Measurements from ENCODE around the gene EFNA4. TPM values are rescaled to one million over a fixed set of nuclear protein-coding genes. Genes with fewer than 3 reads are reported as not detected.
A peak's percentile ranks its signal among the peaks of the same experiment; 100 is the strongest.

Gene EFNA4
- total RNA-seq, 2 donors from 2014 or later = 4.6 to 7.0 TPM

- ATAC-seq (replicated peaks) = no peak
- Mint-ChIP-seq H3K4me3 (peak overlapping the region; percentile 56), H3K4me1 (peaks cover 11% of the 10 kb centered on the region), H3K36me3 (ENCODE audit: low read depth) (peaks cover 13% of the 10 kb centered on the region), H3K9me3 (no peaks in the 10 kb centered on the region), H3K27me3 (no peaks in the 10 kb centered on the region), H3K27ac (no peak overlapping the region)
Measured at GRCh38 chr1:155070158-155070621, 6.7 kb downstream of the EFNA4 start.

- Mint-ChIP-seq H3K4me1 (peaks cover 11% of the 10 kb centered on the region), H3K9me3 (no peaks in the 10 kb centered on the region), H3K4me3 (peak overlapping the region; percentile 56), H3K36me3 (ENCODE audit: low read depth) (peaks cover 13% of the 10 kb centered on the region), H3K27ac (peak overlapping the region; percentile 23), H3K27me3 (no peaks in the 10 kb centered on the region)
- peak; percentile 86 for ATAC-seq (replicated peaks)
Measured at GRCh38 chr1:155070721-155071569, 7.4 kb downstream of the EFNA4 start.

GRCh38 chr1:155071701-155072100 is 8.2 kb downstream of the EFNA4 start:
- Mint-ChIP-seq H3K9me3 (no peaks in the 10 kb centered on the region), H3K27ac (peak overlapping the region; percentile 23), H3K27me3 (no peaks in the 10 kb centered on the region), H3K4me3 (peak overlapping the region; percentile 56), H3K36me3 (ENCODE audit: low read depth) (peaks cover 11% of the 10 kb centered on the region), H3K4me1 (peaks cover 8% of the 10 kb centered on the region)
- ATAC-seq (replicated peaks) = no peak

GRCh38 chr1:155072531-155073289 is 9.2 kb downstream of the EFNA4 start:
- H3K4me1 Mint-ChIP-seq = peaks cover 8% of the 10 kb centered on the region
- peaks cover 7% of the 10 kb centered on the region for H3K36me3 Mint-ChIP-seq (ENCODE audit: low read depth)
- ATAC-seq (replicated peaks) = no peak
- peak overlapping the region; percentile 56 for H3K4me3 Mint-ChIP-seq
- no peaks in the 10 kb centered on the region for H3K27me3 Mint-ChIP-seq
- H3K9me3 Mint-ChIP-seq = no peaks in the 10 kb centered on the region
- no peak overlapping the region for H3K27ac Mint-ChIP-seq

- Mint-ChIP-seq H3K27me3 (no peaks in the 10 kb centered on the region), H3K4me3 (no peak overlapping the region), H3K4me1 (peaks cover 8% of the 10 kb centered on the region), H3K27ac (no peak overlapping the region), H3K36me3 (ENCODE audit: low read depth) (peaks cover 2% of the 10 kb centered on the region), H3K9me3 (no peaks in the 10 kb centered on the region)
- ATAC-seq (replicated peaks) = peak; percentile 34
Measured at GRCh38 chr1:155073377-155074242, 10.1 kb downstream of the EFNA4 start.

GRCh38 chr1:155075535-155075934 is 12.0 kb downstream of the EFNA4 start:
- Mint-ChIP-seq H3K4me1 (peaks cover 12% of the 10 kb centered on the region), H3K27me3 (peaks cover 7% of the 10 kb centered on the region), H3K27ac (no peak overlapping the region), H3K9me3 (no peaks in the 10 kb centered on the region), H3K36me3 (ENCODE audit: low read depth) (no peaks in the 10 kb centered on the region), H3K4me3 (no peak overlapping the region)
- no peak for ATAC-seq (replicated peaks)

GRCh38 chr1:155076371-155076770 is 12.8 kb downstream of the EFNA4 start:
- Mint-ChIP-seq H3K4me3 (no peak overlapping the region), H3K9me3 (no peaks in the 10 kb centered on the region), H3K27me3 (peaks cover 9% of the 10 kb centered on the region), H3K4me1 (peaks cover 13% of the 10 kb centered on the region), H3K36me3 (ENCODE audit: low read depth) (peaks cover 2% of the 10 kb centered on the region), H3K27ac (no peak overlapping the region)
- no peak for ATAC-seq (replicated peaks)

- ATAC-seq (replicated peaks) = no peak
- no peak overlapping the region for H3K27ac Mint-ChIP-seq
- H3K9me3 Mint-ChIP-seq = no peaks in the 10 kb centered on the region
- H3K4me1 Mint-ChIP-seq = peaks cover 17% of the 10 kb centered on the region
- peaks cover 15% of the 10 kb centered on the region for H3K27me3 Mint-ChIP-seq
- H3K4me3 Mint-ChIP-seq = no peak overlapping the region
- peaks cover 6% of the 10 kb centered on the region for H3K36me3 Mint-ChIP-seq (ENCODE audit: low read depth)
Measured at GRCh38 chr1:155077346-155077745, 13.8 kb downstream of the EFNA4 start.

GRCh38 chr1:155077758-155078445 is 14.4 kb downstream of the EFNA4 start:
- peak; percentile 17 for ATAC-seq (replicated peaks)
- Mint-ChIP-seq H3K36me3 (ENCODE audit: low read depth) (peaks cover 6% of the 10 kb centered on the region), H3K27ac (no peak overlapping the region), H3K4me1 (peaks cover 20% of the 10 kb centered on the region), H3K27me3 (peaks cover 18% of the 10 kb centered on the region), H3K9me3 (no peaks in the 10 kb centered on the region), H3K4me3 (peak overlapping the region; percentile 7)

- Mint-ChIP-seq H3K9me3 (no peaks in the 10 kb centered on the region), H3K27ac (peak within 1 kb of the TSS; percentile 79), H3K36me3 (ENCODE audit: low read depth) (peaks cover 6% of the 10 kb centered on the region), H3K4me3 (peak within 1 kb of the TSS; percentile 88), H3K27me3 (peaks cover 22% of the 10 kb centered on the region), H3K4me1 (peaks cover 21% of the 10 kb centered on the region)
- ATAC-seq (replicated peaks) = peak; percentile 58
Measured at GRCh38 chr1:155078469-155079209, 15.1 kb downstream of the EFNA4 start, which contains the start of gene EFNA3. EFNA3 (plus strand) TSS chr1:155078837; CDS start chr1:155078942, 105 bp downstream.

GRCh38 chr1:155079210-155079486 is 15.6 kb downstream of the EFNA4 start:
- H3K4me3 Mint-ChIP-seq = peak overlapping the region; percentile 88
- H3K27me3 Mint-ChIP-seq = peaks cover 25% of the 10 kb centered on the region
- no peaks in the 10 kb centered on the region for H3K9me3 Mint-ChIP-seq
- peak overlapping the region; percentile 79 for H3K27ac Mint-ChIP-seq
- ATAC-seq (replicated peaks) = no peak
- H3K36me3 Mint-ChIP-seq (ENCODE audit: low read depth) = peaks cover 6% of the 10 kb centered on the region
- peaks cover 21% of the 10 kb centered on the region for H3K4me1 Mint-ChIP-seq

- peak; percentile 16 for ATAC-seq (replicated peaks)
- Mint-ChIP-seq H3K27ac (peak overlapping the region; percentile 79), H3K9me3 (no peaks in the 10 kb centered on the region), H3K4me1 (peaks cover 27% of the 10 kb centered on the region), H3K27me3 (peaks cover 25% of the 10 kb centered on the region), H3K4me3 (peak overlapping the region; percentile 88), H3K36me3 (ENCODE audit: low read depth) (peaks cover 9% of the 10 kb centered on the region)
Measured at GRCh38 chr1:155079487-155080311, 16.2 kb downstream of the EFNA4 start.
